HCT116 (cell line): ENCODE data around the gene SLFN11. TPM values are rescaled to one million over a fixed set of nuclear protein-coding genes. Genes with fewer than 3 reads are reported as not detected.

Source experiments
- ATAC-seq: fragments of 200-7000 bp; cut with Tn5 transposase; 2 replicates; pipeline ENCODE4 v1.9.1; 2020; ENCODE audit warnings: mild to moderate bottlenecking, moderate library complexity
- BruUV-seq: library from RNA; stranded (reverse); fragments of 400-500 nt; replicated peaks from 2 replicates; lab custom pipeline; 2021; lab: Mats Ljungman, UMichigan
- CTCF ChIA-PET: fragments of 300-600 bp; sonication (Branson Sonifier 250); formaldehyde crosslinking; loops from one replicate; lab custom pipeline; 2021; ENCODE audit warnings: antibody characterized with exemption; lab: Charles Lee
- POLR2A ChIA-PET: fragments of 300-600, 350-600 bp; sonication (Branson Sonifier 250); formaldehyde crosslinking; loops from one replicate; lab custom pipeline; 2021; ENCODE audit warnings: antibody characterized with exemption; lab: Charles Lee
- RAD21 ChIA-PET, 2 experiments: fragments of 300-600 bp; sonication (Branson Sonifier 250); formaldehyde crosslinking; loops; one replicate each; lab custom pipeline; 2023; ENCODE audit warnings: low total read pairs in 2 of 2; ENCODE audit not compliant: uncharacterized antibody in 2 of 2, unreplicated experiment in 2 of 2, low non-redundant PET in 1 of 2; lab: Charles Lee
- DNase-seq: peaks from one replicate; pipeline ENCODE4 v3.0.0-alpha.2; 2010; ENCODE audit warnings: low read depth, low spot score
- H2AFZ ChIP-seq: fragments of 200-600 bp; shearing (Covaris generic), sonication (generic); 2 replicates; pipeline ENCODE4 v1.6.1; 2017; ENCODE audit warnings: low read depth, mixed run types, mixed read lengths, antibody characterized with exemption, low read length; ENCODE audit not compliant: poor library complexity, severe bottlenecking
- H3K27ac ChIP-seq: 2 replicates; pipeline ENCODE4 v1.5.1; 2012; ENCODE audit warnings: low read depth, low read length
- H3K27me3 ChIP-seq: fragments of 200-600 bp; sonication (generic); 2 replicates; pipeline ENCODE4 v1.6.1; 2016; ENCODE audit warnings: mixed run types, low read length, mixed read lengths; ENCODE audit not compliant: insufficient read depth
- H3K36me3 ChIP-seq, 2 experiments: fragments of 200-500 bp in 1 of 2; fragments of 200-600 bp in 1 of 2; sonication (Bioruptor generic) in 1 of 2; sonication (generic) in 1 of 2; 2 replicates each; pipeline versions ENCODE4 v1.5.1 to v1.6.1; 2014 to 2016; ENCODE audit warnings: low read length in 2 of 2, inconsistent platforms in 1 of 2, mixed read lengths in 1 of 2, mixed run types in 1 of 2; ENCODE audit not compliant: insufficient read depth in 2 of 2, control insufficient read depth in 1 of 2
- H3K4me1 ChIP-seq, 2 experiments: fragments of 200-600 bp in 1 of 2; sonication (generic) in 1 of 2; 2 replicates each; pipeline versions ENCODE4 v1.5.1 to v1.6.1; 2012 to 2017; ENCODE audit warnings: low read length in 2 of 2, inconsistent platforms in 1 of 2, mild to moderate bottlenecking in 1 of 2, mixed read lengths in 1 of 2, mixed run types in 1 of 2, moderate library complexity in 1 of 2; ENCODE audit not compliant: insufficient read depth in 2 of 2, control insufficient read depth in 1 of 2
- H3K4me2 ChIP-seq: fragments of 200-600 bp; sonication (generic); 2 replicates; pipeline ENCODE4 v1.6.1; 2017; ENCODE audit warnings: mixed run types, low read length, mixed read lengths
- H3K4me3 ChIP-seq, 2 experiments: fragments of 200-600 bp in 1 of 2; sonication (generic) in 1 of 2; replicated peaks in 1 of 2; 2 replicates each; pipeline ENCODE4 v1.5.1; 2011 to 2016; ENCODE audit warnings: low read length in 2 of 2, control low read depth in 1 of 2, low read depth in 1 of 2, mild to moderate bottlenecking in 1 of 2, mixed read lengths in 1 of 2, mixed run types in 1 of 2
- H3K79me2 ChIP-seq: fragments of 200-600 bp; sonication (generic); 2 replicates; pipeline ENCODE4 v1.6.1; 2017; ENCODE audit warnings: mild to moderate bottlenecking, mixed run types, low read length, moderate library complexity, mixed read lengths; ENCODE audit not compliant: insufficient read depth
- H3K9ac ChIP-seq: fragments of 200-600 bp; sonication (generic); 2 replicates; pipeline ENCODE4 v1.6.1; 2016; ENCODE audit warnings: low read length, mixed read lengths
- H3K9me2 ChIP-seq: fragments of 200-600 bp; sonication (generic), shearing (Covaris generic); 2 replicates; pipeline ENCODE4 v1.6.1; 2017; ENCODE audit warnings: mixed run types, mild to moderate bottlenecking, moderate library complexity; ENCODE audit not compliant: insufficient read depth
- H3K9me3 ChIP-seq, 2 experiments: fragments of 200-500 bp in 1 of 2; fragments of 200-600 bp in 1 of 2; sonication (Bioruptor generic) in 1 of 2; sonication (generic) in 1 of 2; 2 replicates each; pipeline ENCODE4 v1.6.1; 2014 to 2017; ENCODE audit warnings: low read length in 2 of 2, mixed read lengths in 2 of 2, inconsistent platforms in 1 of 2, low read depth in 1 of 2, mild to moderate bottlenecking in 1 of 2, mixed run types in 1 of 2, moderate library complexity in 1 of 2; ENCODE audit not compliant: control insufficient read depth in 1 of 2, insufficient read depth in 1 of 2
- H4K20me1 ChIP-seq: fragments of 200-600 bp; sonication (generic), shearing (Covaris generic); 2 replicates; pipeline ENCODE4 v1.6.1; 2017; ENCODE audit warnings: mixed run types, mild to moderate bottlenecking, moderate library complexity; ENCODE audit not compliant: insufficient read depth
- EGR1 ChIP-seq: IDR thresholded peaks from 2 replicates; pipeline ENCODE4 v1.6.1; 2012; ENCODE audit warnings: low read depth
- MAX ChIP-seq: IDR thresholded peaks from 2 replicates; pipeline ENCODE4 v1.6.1; 2012
- REST ChIP-seq: IDR thresholded peaks from 2 replicates; pipeline ENCODE4 v1.6.1; 2012; ENCODE audit warnings: low read depth
- SP1 ChIP-seq: IDR thresholded peaks from 2 replicates; pipeline ENCODE4 v1.6.1; 2012; ENCODE audit warnings: low read depth
- ZFX ChIP-seq: fragments of 450-650 bp; IDR thresholded peaks from 2 replicates; pipeline ENCODE4 v1.6.1; 2017
- intact Hi-C: fragments of 100-400 bp; cut with micrococcal nuclease; formaldehyde crosslinking; loops from 2 replicates; pipeline ENCODE4 v1.10.0; 2022
- total RNA-seq: library from RNA; stranded (reverse); gene quantifications from one replicate; pipeline ENCODE4 v1.2.1, GENCODE V29; 2021; ENCODE audit not compliant: unreplicated experiment

Gene SLFN11
- total RNA-seq, 1 experiment from 2014 or later = not detected

GRCh38 chr17:35371934-35372333, 1.5 kb downstream of the SLFN11 start (continued):
- TF ChIP-seq REST (no peak), SP1 (no peak), ZFX (no peak), EGR1 (no peak)
- TF ChIP-seq, all 23 proteins: peak for 0

GRCh38 chr17:35368081-35368830, 5.2 kb downstream of the SLFN11 start:
- POLR2A ChIA-PET = no interaction called here

More at GRCh38 chr17:35368081-35368830, 5.2 kb downstream of the SLFN11 start:
- no peaks in the 10 kb centered on the region for H3K4me1 ChIP-seq
- ATAC-seq (no peak), DNase-seq (no peak)
- H3K4me2 ChIP-seq = no peak overlapping the region
- no peaks in the 10 kb centered on the region for H3K79me2 ChIP-seq
- intact Hi-C loops = no loop called here
- no peaks in the 10 kb centered on the region for H4K20me1 ChIP-seq
- TF ChIP-seq MAX = no peak
- H3K36me3 ChIP-seq = no peaks in the 10 kb centered on the region
- H3K27ac ChIP-seq = no peak overlapping the region
- ChIA-PET RAD21 (no interaction called here), CTCF (no interaction called here)
- no peak overlapping the region for H2AFZ ChIP-seq
- H3K9me2 ChIP-seq = no peaks in the 10 kb centered on the region
- no peak overlapping the region for H3K9ac ChIP-seq
- H3K9me3 ChIP-seq = no peaks in the 10 kb centered on the region
- H3K4me3 ChIP-seq = no peak overlapping the region
- H3K27me3 ChIP-seq = peaks cover 67% of the 10 kb centered on the region
- BruUV-seq = no TSS peak
